Measurements from ENCODE around the gene GIMAP6.
"Not testable (repeated sequence)": the region's sequence is repeated elsewhere in the genome, so short reads cannot be mapped to it uniquely, and the experiment has no call there.

The GIMAP6 gene

DNA sequence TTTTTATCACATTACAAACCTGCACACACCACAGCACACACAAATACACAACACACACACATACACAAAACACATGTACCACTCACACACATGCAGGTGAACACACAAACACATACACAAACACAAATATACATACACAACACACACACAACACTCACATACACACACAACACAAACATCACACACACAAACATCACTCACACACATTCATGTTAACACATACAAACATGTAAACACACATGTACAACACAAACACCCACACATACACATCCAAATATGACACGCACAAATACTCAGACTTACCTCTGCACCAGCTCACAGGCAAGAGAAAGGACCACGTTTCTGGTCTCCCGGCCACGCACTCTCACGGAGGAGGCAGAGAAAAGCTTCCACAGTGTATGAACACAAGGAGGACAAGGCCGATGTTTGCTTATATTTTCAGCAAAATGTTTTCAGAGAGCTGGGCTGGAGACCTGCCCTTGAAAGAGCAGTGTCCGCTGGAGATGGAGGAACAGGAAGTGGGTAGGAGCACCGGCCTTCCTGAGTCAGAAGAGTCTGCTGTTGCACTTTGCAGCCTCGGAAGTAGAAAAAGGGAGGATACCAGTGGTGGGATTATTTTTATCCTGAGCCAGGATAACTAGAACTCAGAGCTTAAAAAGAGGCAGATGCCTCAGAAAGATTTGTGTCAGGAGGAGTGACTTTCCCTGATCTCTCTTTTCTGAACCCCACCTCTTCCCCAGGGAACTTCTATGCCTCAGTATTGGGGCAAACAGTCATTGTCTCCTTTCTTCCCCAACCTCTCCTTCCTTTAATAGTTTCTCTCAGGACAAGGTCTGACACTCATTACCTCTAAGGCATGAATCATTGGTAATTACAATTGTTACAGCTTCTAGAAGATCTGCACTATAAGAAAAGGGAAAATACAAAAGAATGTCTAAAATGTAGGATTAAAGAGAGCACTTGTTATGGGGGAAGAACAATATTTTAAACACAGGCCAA is at the start of gene GIMAP6:
Gene GIMAP6, minus strand, starts transcription at position 520 of the 999 bp plus-strand sequence. CDS start 2,243 bp downstream, outside the sequence.
- DNase-seq = no peak

DNA sequence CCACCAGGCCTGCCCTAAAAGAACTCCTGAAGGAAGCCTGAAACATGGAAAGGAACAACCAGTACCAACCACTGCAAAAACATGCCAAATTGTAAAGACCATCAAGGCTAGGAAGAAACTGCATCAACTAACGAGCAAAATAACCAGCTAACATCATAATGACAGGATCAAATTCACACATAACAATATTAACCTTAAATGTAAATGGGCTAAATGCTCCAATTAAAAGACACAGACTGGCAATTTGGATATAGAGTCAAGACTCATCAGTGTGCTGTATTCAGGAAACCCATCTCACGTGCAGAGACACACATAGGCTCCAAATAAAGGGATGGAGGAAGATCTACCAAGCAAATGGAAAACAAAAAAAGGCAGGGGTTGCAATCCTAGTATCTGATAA is 48.2 kb upstream of the GIMAP6 start:
- not testable (repeated sequence) for DNase-seq

DNA sequence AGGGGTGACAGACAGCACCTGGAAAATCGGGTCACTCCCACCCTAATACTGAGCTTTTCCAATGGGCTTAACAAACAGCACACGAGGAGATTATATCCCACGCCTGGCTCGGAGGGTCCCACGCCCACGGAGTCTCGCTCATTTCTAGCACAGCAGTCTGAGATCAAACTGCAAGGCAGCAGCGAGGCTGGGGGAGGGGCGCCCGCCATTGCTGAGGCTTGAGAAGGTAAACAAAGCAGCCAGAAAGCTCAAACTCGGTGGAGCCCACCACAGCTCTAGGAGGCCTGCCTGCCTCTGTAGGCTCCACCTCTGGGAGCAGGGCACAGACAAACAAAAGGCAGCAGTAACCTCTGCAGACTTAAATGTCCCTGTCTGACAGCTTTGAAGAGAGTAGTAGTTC is 46.4 kb upstream of the GIMAP6 start:
- DNase-seq = not testable (repeated sequence)

DNA sequence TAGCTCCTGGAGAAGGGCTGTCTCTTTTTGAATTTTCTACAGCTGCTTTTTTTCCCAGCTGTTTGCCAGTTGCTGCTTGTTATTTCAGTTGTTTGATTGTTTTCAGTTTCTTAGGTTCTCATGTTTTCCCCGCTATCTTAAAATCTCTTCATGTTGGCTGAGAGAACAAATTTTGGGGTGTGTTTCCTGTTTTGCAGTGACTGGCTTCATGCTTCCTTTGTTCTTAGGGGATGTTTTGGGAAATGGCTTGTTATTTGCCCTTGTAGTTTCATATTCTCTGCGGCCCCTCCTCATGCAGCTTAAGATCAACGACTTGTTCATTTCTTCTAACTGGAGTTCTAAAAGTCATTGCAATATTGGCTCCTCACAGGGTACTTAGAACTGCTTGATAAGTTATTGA is 44.7 kb upstream of the GIMAP6 start:
- not testable (repeated sequence) for DNase-seq

DNA sequence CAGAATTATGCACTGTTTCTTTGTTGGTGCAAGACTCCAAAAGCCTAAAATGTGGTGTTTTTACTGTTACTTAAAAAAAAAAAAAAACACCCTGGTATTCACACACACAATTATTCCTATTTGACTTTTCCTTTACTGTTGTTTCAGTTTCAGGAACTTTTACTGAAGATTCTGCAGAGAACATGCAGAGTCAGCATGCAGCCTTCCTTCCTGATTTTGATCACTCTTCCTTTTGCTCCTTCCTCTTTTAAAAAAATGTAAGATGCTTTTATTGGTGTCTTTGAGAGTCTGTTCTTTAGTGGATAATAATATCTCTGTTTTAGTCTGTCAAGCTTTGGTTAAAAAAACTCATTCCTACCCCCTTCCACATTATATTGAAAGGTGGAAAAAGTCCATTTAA is 44.1 kb upstream of the GIMAP6 start:
- not testable (repeated sequence) for DNase-seq

DNA sequence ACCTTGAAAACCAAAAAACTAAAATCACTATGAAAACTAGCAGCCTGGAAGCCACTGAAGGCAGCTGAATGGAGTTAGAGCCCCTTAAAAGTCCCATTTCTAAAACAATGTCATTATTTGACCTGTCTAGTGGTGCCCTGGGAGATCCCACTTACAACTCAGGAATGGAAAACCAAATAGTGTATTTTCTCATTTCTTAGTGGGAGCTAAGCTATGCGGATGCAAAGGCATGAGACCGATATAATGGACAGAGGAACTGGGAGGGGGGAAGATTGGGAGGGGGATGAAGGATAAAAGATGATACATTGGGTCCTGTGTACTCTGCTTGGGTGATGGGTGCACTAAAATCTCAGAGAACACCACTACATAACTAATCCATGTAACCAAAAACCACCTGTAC is 43.5 kb upstream of the GIMAP6 start:
- DNase-seq = no peak

DNA sequence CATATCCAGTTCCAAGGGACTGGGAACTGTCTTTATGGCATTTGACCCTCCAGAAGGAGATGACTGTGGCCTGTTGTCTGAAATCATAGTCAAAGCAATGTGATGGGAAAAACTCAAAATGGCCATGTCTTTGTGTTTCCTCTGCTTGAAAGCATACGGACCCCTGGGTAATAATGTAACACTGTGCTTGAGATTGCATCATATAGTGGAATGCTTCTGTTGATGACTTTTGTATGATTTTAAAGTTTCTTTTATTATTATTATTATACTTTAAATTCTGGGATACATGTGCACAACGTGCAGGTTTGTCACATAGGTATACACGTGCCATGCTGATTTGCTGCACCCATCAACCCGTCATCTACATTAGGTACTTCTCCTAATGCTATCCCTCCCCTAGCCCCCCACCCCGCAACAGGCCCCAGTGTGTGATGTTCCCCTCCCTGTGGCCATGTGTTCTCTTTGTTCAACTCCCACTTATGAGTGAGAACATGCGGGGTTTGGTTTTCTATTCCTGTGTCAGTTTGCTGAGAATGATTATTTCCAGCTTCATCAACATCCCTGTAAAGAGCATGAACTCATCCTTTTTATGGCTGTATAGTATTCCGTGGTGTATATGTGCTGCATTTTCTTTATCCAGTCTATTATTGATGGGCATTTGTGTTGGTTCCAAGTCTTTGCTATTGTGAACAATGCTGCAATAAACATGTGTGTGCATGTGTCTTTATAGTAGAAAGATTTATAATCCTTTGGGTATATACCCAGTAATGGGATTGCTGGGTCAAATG is 39.8 kb upstream of the GIMAP6 start:
- DNase-seq = not testable (repeated sequence)

DNA sequence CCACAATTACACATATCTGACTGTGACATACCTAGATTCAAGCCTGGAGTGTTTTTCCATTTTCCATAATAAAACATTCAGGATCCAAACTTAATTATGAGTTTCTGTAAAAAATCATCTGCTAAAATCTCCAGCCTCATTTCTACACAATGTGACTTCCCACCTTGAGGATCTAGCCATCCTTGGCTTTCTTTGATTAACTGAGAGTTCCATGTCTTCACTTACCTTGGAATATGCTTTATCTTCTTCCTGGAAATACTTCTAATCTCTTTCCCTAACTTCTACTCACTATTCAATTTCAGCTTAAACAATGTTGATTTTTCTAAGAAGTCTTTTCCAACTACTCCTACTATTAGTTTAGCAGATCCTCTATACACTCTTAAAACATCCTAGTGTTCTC is 36.8 kb upstream of the GIMAP6 start:
- no peak for DNase-seq

DNA sequence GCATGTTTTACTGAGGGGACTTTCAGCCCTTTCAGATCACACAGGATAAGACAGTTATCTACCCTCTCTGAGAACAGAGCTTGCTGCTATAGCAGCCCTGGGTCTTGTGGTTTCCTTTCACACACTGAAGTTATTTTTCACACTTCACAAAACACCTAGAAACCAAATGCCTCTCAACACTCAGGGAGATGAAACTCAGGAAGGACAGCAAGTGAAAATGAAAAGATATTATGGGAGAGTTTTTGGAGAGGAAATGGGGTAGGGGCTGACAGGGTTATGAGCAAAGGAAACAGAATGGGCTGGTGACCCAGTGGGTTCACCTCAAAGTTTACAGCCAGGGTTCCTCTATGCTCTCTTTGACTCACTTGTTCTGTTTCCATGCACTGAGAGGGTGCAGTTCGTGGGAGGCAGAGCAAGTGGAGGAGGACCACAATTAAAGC is 36.3 kb upstream of the GIMAP6 start:
- DNase-seq = no peak

DNA sequence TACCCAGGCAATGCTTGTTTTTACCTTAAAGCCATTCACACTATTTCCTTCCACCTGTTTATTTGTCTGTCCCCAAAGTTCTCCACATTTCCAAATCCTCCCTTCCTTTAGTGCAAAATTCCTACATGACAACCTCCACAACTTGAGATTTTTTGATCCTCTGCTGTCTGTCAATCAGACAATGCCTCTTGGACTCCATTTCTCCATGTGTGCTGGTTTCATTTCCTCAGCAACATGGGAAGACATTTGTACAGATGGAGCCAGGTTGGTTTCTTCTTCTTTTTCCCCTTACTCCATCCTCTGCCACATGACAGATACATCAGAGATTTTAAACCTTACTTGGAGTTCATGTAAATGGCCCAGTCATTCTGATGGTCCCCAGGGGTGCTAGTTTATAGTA is 34.2 kb upstream of the GIMAP6 start:
- no peak for DNase-seq

DNA sequence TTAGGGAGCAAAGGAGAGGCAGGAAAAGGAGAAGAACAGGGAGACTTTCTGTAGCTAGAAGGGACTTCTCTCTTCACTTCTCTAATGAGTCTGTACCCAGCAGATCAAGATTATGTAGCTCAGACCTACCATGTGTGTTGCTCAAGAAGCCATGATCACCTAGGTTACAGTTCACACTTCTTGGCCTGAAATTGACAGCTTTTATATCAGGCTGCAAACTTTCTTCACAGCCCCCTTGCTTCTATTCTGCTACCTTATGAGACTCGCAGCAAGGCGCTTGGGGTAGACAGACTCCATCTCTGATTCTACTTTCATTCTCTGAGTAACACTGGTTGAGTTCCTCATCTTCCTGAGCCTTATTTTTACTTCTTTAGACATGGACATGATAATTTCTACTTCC is 33.7 kb upstream of the GIMAP6 start:
- no peak for DNase-seq

DNA sequence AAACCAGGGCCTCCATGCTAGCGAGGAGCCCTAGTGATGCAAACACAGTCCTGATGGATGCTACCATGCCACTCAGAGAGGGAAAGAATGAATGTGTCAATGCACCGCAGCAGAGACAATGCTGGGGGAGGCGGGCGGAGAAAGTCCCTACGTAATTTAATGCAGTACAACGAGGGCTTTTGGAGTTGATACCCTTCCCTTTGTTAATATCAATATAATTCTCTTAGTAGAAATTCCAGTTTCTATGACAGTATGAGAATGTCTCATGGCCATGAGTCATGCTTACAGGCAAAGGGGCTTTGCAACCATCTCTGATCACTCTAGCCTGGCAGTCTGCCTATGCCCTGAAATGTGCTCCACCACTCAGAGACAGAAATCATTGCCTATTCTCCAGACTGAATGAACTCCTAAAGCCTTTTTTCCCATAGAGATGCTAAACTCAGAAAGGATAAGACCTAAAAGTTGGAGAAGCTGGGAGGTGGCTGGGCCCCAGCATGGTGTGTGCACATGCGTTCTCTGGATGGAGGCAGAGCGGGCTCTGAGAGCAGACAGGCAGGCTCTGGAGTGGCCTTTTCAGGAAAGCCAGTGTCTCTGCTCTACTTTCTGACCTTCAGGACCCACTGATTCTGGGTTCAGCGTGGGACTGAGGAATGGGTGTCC is 33.0 kb upstream of the GIMAP6 start:
- DNase-seq = no peak

DNA sequence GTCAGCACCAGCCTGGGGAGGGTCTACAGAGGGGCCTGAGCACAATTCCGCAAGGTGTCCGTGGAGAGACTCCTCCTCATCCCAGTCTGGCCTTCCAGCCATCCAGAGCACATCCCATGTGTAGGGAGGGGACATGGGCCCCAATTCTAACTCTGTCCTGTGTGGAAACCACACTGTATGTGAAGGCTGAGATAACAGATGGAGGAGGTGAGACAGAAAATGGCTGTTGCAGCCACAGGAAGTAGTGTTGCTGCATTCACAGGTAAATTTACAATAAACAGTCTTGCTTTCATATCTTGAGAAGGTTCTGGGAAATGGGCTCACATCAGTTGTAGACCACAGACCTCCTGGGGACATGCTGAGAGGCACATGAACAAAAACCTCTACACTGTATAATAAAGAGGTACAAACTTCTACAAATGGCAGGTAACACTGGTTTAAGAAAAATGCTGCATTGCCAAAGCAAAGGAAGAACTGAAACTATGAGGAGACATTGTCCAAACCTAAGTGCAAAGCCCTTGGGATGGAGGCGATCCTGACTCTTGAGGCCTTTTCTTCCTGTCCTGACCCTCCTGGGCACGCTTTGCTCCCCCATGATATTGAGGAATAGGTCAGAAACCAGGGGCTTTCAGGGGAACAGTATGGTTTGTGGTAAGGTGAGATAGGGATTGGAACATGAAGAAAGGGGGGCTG is 31.8 kb upstream of the GIMAP6 start:
- DNase-seq = no peak

DNA sequence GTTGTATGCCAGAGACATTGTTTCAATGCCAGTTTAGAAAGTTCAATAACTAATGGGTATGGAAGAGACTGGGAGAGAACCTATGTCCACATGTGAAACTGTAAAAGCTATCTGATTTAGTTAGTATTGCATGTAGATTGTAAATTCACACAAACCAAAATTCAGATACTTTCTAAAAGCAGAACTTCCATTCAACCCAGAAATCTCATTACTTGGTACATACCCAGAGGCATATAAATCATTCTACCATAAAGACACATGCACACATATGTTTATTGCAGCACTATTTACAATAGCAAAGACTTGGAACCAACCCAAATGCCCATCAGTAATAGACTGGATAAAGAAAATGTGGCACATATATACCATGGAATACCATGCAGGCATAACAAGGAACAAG is 30.6 kb upstream of the GIMAP6 start:
- DNase-seq = not testable (repeated sequence)

DNA sequence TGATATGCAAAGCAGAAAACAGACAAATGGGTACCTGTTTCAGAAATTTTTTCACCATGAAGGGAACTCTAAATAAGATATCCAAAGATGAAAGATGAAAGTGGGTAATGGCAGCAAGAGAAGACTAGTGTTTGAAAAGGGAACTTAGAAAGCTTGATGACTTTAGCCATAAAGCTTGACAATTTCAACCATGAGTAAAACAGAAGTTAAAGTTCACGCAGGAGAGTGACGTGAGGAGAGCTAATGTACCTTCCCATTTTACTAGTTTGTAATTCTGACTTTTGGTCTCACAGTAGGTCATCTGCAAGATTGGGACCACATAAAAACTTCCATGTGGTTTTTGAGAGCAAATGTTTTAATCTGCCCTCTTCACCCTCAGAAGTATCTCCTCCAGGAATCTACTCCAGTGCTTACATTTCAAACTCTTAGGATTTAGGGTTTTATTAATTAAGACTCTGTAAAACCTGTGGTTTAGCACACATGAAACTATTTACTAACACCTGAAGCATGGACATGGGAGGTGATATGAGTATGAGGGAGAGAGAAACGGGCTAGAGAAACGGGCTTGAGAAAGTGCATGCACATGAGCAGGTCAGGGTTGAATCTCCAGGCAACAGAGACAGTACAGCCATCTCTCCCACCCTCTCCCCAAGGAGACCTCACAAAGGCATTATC is 28.9 kb upstream of the GIMAP6 start:
- no peak for DNase-seq

DNA sequence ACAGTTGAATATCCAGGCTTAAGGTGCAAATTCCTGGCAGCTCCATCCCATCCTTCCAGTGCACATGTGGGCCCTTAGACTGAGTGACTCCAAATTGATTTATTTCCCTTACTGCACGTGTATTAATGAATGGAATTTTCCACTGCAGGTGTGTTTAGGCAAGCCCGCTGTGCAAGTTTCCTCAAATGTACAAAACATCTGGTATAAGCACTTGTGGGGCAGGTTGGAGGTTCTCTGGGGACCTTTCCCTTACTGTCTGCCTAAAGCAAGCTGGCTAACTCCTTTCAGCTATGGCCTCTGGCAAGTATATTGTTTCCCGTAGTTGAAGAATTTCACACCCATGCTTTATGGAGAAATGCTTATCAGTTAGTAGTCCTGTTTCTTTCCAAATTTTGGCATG is 25.3 kb upstream of the GIMAP6 start:
- no peak for DNase-seq

DNA sequence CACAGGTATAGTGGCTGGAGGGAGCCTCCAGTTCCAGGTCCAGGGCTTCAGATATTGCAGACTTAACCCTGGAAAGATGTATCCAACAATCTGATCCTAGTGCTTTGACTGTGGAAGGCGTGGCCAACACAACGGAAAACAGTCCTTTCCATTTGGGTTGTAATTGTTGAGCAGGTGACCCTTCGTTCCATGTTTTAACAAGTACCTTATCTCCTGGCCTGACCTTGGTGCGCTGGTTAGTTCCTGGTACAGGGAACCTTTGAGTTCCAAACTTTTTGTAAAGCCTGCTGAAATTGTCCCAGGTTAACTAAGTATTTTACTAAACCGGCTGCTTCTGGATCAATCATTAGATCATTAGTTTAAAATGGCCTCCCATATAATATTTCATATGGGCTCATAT is 23.9 kb upstream of the GIMAP6 start:
- DNase-seq = no peak

DNA sequence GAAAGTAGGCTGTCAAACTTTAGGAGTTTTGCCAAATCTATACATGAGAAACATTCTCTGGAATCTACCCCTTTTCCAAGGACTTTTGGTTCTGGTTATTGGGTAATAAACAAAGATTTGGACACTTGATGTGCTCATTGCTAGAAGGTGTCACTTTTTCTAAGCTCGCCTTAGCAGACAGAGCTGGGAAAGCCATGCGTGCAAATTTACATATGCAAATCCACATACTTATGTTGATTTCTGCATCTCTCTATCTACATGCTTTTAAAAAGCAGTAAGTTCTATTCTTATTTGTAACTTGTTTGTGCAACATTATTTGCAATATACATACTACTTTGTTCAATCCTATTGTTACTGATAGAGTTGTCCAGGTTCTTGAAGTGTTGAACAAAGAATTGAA is 22.5 kb upstream of the GIMAP6 start:
- no peak for DNase-seq

DNA sequence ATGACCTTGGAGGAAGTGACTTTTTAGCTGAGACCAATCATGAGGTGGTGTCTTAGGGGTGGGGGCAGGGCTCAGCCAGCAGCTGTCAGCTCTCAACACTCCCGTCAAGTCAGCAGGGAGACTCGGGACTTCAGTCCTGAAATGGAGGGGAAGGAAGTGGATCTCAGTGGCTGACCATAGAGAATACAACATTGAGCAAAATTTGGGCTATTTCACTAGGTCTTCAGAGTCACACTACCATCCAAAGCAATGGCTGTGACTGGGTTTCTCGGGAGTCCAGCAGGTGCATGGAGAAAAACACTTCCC is 16.8 kb upstream of the GIMAP6 start:
- DNase-seq = no peak

DNA sequence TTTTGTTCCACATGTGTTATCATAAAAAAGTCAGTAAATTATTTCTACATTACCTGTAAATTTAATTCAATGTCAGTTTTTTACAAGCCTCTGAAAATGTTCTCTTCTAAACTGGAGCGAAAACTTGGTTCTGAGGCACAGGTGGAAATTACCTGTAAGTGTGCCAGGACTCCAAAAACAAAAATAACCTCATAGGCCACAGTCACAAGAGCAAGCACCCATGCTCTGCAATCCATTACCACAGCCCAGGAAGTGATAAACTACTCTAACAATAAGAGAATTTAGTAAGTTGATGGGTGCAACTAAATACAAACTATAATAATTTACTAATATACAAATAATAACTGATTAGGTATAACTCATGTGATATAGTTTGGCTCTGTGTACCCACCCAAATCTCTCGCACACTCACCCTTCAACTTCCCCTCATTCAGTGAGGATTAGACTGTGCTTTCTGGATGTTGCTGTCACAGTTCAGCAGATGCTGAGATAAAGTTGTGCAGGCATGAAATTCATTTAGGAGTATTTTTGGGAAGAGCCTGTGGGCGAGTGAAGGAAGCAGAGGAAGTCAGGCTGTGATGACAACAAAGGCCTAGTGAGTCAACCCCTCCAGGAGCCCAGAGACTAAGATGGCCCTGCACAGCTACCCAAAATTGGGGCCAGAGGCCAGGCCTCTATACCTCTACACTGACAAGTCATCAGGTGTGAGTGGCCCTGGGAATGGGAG is 16.3 kb upstream of the GIMAP6 start:
- DNase-seq = no peak

DNA sequence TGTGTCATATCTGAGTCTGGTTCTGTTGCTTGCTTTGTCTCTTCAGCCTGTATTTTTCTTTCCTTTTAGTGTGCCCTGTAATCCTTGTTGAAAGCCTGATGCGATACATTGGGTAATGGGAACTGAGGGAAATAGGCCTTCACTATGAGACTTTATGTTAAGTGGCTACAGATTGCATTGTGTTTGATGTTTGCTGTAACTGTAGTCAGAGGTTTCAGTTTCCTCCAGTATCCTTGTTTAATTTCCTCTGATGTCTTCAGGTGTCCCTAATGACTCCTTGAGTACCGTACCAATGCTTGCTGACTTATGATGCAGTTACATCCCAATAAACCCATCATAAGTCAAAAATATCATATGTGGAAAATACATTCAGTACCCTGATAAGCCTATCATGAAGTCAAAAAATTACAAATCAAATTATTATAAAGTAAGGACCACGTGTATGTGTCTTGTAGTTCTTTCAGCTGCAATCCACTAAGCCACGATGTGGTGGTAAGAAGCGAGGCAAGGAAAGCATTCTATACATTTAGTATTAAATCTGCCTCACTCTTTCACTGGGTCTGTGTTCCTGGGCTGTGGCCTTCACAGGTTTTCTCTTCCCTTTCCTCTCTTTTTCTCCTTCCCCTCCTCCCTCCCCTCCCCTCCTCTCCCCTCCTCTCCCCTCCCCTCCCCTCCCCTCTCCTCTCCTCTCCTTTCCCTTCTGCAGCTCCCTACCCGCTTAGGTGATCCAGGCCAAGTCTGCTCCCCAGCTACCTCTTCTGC is 13.3 kb upstream of the GIMAP6 start:
- no peak for DNase-seq

All from NCI-H524 treated with DMSO at 0.1 percent for 48 hours (cell line).